ENCODE measurements around the gene PEX14.

Gene PEX14

DNA sequence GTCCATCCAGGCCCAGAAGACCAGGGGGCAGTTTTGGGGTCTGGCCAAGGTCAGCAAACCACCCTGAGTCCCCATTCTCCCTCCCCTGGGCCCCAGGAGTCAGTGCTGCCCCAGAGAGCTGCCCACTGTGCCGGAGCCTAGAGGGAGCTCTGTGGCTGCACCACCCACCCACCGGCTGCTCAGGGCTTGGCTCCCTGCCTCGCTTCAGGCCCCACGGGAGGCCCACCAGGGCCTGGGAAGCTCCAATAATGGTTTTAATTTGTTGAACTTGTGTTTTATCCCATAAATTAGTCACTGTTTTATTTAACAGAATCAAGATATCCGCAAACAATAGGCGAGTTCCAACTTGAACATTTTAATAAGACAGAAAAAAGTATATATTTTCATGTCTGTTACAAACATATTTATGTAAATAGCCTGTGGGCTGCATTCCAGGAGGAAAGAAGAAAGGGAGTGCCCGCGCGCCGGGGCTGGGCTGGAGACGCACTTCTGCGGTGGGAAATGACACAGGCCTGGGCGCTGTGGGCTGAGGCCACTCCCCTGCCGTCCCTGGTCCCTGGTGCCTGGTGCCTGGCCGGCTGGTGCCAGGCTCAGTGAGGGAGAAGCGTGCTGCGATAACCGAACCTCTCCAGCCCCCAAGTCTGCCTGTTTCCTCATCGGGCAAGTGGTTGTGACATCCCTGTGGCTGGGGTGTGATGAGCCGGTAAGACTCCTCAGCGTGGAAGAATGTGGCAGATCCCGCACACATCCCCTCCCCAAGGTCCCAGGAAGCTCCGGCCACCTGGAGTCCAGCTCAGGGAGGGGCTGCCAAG is 160.5 kb downstream of the PEX14 start:
- peak; percentile 78 for DNase-seq (ENCODE audit: low spot score)

DNA sequence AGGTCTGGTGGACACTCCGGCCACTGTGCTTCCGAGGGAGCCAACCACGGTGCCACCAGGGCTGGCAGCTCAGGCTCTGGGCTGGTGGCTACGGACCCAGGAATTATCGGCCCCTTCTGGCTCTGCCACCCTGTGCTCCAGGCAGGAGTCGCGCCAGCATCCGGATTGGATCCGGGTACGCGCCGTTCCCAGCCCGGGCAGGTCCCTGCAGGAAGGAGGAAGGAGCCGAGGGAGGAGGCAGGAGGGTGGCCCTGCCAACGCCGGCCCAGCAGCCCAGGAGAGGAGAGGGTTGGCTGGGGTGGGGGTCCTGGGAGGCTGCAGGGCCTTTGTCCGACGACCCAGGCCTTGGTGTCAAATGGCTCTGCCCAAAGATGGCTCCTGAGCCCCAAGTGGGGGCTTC is 161.2 kb downstream of the PEX14 start:
- DNase-seq (ENCODE audit: low spot score): no peak

DNA sequence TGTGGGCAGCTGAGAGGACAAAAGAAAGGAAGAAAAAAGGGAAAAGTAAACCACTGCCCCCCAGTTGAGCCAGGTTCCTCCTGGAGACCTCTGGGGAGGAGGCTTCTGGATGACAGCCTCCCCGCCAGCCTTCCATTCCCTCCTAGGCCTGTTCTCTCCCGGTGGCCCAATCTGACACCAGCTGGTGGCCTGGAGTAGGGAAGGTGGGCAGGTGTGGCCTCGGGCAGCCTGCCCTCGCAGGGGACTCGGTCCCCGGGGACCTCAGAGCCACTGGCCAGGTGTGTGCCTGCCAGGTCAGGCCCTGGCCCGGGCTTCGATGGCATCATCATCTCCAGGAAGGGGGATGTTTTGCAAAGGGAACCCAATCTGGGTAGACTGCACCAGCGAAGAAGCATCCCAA is 162.7 kb downstream of the PEX14 start:
- DNase-seq (ENCODE audit: low spot score): no peak

DNA sequence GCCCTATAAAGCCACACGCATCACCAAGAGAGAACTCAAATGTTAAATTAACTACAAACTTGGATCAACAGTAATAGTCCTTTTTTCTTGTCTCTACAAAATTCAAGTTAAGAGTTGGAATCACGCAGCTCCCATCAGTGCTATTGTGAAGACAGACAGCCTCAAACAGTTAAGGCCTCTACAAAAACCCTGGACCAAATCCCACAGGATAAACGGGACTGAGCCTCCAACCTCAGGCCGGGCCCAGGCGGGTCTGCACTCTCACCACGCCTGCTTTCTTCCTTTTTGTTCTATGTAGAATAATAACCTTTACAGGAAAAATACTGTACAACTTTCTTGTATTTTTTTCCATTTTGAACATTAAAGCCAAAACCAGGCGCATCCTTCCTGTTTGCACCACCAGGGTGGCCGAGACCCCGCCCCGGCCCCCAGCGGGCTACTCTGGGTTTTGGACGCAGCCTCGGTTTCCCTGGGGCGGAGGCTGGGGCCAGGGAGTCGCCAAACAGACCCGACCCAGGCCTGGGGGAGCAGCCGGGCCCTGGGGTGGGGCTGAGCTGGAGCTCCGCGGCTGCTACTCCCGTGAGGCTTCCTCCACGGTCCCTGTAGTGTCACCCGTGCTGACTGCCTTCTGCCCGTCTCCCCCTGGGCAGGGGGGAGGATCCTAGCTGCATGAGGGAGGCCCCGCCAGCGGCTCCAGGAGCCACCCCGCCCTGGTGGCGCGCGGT is 163.2 kb downstream of the PEX14 start:
- no peak for DNase-seq (ENCODE audit: low spot score)

DNA sequence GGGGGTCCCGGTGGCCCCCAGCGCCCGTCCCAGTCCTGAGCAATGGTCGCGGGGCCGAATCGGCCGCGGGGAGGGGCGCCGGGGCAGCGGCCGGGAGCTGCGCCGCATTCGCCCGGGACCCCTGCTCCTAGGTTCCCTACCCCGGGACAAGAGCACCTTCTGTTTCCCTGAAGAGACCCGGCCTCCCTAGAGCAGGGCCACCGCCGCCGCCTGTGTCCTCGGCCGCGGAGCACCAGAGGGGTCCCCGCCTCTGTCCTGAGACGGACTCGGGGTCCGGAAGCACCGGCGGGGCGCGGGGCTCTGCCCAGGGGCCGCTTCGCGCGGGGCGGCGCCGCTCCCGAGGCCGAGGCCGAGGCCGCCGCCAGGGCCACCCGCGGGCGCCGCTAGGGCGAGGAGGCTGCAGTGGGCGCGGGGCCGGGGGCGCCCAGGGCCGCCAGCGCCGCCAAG is 163.8 kb downstream of the PEX14 start:
- DNase-seq (ENCODE audit: low spot score): no peak

DNA sequence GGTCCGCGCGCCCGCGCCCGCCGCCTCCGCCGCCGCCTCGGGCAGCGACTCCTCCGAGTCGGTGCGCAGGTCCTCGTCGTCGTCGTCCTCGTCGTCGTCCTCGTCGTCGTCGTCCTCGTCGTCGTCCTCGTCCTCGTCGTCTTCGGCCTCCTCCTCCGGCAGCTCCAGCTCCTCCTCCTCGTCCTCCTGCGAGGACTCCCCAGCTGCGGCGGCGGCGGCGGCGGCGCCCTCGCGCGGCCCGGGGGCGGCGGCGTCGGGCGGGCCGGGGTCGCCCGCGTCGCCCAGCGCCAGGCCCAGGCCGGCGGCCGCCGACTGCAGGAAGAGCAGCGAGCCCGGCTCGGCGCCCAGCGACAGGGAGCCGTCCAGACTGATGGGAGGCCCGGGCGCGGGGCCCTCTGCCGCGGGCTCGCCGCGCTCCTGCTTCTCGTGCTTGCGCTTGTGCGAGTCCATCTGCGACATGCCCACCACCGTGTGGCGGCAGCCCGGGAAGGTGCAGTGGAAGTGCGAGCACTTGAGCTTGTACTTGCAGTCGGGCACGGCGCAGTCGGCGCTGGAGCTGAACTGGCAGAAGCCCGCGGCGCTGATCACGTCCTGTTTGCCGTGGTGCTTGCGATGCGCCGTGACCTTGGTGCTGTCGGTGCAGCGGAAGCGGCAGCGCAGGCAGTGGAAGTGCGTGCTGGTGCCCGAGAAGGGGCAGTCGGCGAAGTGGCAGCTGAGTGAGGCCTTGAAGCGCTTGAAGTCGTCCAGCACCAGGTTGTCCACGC is 164.4 kb downstream of the PEX14 start:
- no peak for DNase-seq (ENCODE audit: low spot score)

DNA sequence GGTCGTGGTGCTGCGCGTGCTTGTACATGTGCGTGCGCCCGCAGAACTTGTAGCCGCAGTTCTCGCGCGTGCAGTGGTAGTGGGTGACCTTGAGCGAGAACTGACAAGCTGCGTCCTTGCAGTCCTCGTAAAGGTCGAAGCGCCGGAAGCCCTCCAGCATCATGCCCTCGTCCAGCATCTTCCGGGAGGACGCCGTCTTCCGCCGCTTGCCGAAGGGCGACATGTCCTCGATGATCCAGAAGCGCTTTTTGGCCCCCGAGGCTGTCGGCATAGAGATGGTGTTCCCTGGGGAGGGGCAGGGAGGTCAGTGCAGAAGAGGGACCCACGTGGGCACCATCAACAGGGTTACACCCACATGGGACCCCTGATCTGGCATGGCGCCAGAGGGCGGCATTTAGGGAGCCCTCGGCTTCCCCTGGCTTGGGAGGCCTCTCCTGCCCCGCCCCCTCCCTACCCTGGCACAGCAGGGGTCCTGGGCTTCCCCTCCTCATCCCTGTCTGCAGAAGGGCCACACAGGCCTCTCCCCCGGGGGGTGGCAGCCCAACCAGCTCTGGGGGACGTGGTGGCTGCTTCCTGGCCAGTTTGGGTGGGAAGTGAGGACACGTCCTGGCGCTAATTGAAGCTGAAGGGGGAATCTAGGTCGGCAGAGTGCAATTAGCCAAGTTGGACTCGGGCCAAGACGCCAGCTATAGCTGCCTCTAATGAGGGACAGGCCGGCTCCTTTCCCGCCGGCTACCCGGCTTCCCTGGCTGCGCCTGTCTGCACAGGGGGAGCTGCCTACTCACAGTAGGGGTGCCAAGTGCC is 165.2 kb downstream of the PEX14 start:
- DNase-seq (ENCODE audit: low spot score): no peak

DNA sequence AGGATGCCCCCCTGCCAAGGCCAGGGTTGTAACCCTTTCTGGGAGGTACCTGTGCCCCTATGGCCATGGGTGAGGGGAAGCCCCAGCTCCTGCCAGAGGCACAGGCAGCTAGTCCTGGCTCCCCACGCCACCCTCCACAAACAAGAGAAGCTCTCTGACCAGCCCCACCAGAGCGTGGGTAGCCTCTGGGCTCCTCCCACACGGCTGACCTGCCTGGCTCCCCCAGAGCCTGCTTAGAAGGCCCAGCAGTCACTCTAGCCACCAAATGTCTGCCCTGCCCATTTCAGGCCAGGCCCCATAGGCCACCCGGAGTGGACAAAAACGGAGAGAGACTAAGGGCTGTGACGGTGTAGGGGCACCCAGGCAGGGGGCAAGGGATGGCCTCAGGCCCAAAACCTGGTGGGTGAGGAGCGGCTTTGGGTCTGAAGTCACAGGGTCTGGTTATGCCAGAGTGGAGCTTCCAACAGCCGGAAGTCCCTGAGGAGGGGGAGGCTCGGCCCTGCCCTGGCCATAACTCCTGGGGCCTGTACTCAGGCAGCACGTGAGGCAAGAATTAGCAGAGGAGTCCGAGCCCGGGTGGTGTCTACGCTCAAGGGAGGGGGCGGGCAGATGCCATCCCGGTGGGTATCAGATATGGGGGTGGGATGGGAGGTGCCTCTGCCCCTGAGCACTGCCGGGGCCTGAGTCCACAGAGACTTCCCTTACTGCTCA is 166.2 kb downstream of the PEX14 start:
- DNase-seq (ENCODE audit: low spot score): no peak

DNA sequence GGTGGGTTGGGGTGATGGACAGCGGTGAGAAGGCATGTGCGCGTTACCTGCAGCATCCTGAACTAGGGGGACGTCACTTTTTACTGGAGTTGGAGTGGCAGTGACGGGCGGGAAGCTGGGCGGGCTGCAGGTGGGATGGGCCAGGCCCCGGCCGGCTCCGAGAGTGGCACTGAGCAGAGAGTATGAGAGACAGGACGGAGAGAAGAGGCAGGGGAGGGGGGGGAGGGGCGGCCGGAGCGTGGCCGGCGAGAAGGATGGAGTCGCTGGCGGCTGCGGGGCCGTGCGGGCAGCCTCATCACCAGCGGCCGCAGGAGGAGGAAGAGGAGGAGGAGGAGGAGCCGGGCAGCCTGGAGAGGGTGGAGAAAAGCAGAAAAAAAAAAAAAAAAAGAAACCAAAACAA is 167.2 kb downstream of the PEX14 start:
- no peak for DNase-seq (ENCODE audit: low spot score)

DNA sequence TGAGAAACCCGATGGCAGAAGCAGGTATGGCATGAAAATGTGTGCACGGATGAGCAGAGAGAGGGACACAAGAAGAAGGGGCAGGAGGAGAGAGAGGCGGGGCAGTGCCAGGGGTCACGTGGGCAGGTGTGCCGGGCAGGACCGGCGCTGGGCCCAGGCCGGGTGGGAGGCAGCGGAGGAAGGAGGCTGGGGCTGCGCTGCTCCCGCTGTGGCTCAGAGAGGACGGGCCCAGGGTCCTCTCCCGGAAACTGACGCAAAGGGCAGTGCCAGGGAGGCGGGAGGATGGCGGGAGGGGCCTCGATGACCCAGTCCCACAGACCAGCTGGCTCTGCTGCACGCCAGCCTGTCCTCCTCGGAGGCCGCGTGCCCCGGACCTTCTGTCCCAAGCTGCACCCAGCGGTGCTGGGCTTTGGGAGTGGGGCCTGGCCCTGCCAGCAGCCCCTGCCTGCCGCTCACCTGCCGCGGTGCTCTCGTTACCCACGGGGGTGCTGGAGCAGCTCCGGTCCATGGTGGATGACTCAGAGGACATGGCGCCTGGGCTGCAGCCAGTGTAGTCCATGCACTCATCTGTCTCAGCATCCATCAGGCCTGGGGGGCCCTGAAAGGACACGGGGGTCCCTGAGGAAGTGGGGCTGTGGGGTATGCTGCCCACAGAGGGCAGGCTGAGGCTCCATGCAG is 167.8 kb downstream of the PEX14 start:
- no peak for DNase-seq (ENCODE audit: low spot score)

DNA sequence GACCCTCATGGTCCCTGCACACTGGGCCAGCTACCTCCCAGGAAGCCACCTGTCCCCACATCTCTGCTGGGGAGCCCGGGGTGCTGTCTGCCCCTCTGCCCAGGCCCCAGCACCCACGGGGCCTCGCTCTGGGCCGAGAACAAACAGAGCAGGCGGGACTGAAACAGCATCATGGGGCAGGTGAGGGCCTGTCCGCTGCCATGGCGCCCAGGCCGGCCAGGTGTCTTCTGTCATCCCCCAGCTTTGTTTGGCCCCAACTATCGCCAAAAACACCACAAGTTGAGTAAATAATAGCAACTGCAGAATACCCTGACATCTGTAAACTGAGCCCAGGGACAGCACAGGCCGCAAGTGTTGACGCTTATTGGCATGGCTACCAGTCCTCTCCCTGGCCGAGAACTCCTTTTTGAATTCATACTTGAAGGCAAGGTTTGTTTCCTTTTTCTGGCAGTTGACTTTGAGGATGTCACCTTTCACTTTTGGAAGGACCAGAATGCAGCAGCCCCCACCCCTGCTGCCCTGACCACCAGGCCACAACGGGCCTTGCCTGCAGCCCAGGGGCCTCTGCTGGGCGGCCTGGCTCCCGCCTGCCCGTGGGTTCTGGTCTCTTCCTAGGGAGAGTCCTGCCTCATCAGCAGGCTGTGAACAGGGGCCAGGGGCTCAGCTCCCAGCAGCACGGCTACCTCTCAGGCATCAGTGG is 169.0 kb downstream of the PEX14 start:
- DNase-seq (ENCODE audit: low spot score): no peak

DNA sequence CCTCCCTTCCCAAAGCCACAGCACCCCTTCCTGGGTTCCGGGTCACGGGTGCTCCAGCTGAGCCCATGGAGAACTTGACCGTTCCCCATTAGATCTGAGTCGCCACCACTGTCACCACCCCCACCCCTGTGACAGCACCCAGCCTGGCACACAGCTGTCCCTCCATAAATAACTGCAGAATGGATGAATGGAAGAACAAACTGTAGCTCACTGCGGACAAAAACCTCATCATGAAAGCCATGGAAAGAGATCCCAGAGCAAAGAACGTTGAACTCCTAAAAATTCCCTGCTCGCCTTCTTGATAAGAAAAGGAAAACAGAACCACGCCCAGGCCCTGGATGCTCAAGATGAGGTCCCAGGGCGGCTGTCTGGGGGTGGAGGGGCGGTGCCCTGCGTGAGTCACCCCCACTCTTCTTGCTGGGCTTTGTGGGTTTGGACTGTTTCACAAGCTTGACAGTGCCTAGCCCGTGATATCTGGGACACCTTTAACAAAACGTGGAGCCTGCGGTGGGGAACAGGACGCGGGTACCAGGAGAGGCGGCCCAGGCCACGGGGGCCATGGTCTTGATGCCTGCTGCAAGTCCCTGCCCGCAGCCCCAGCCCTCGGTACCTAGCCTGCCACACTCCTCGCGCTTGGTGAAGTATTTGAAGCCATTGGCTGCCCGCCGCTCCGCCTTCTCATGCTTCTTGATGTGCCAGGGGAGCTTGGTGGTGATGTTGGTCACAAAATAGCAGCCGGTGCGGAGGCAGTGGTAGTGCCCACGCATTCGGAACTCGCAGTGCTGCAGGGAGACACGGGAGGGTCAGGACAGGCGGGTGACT is 169.8 kb downstream of the PEX14 start:
- peak; percentile 28 for DNase-seq (ENCODE audit: low spot score)

DNA sequence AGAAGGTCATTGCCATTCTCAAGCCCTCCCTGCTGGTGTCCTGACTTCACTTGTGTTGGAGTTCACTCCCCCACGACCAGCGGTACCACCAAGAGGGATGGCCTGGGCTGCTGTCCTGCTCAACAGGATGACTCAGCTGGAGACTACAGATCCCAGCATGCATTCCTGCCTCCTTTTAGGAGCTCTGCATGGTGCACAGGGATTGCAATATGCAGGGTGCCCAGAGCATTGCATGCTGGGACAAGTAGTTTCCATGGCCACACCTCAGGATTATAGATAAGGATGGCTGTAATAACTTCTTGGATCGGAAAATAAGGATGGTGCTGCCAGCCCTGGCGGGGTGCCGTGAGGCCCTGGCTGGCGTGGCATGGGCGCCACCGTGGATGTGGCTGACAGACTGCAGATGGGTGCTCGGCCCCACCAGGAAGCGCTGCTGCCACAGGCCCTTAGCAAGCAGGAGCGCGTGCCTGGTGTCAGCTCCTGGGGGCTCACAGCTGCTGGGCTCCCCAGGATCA is 171.7 kb downstream of the PEX14 start:
- peak; percentile 82 for DNase-seq (ENCODE audit: low spot score)

DNA sequence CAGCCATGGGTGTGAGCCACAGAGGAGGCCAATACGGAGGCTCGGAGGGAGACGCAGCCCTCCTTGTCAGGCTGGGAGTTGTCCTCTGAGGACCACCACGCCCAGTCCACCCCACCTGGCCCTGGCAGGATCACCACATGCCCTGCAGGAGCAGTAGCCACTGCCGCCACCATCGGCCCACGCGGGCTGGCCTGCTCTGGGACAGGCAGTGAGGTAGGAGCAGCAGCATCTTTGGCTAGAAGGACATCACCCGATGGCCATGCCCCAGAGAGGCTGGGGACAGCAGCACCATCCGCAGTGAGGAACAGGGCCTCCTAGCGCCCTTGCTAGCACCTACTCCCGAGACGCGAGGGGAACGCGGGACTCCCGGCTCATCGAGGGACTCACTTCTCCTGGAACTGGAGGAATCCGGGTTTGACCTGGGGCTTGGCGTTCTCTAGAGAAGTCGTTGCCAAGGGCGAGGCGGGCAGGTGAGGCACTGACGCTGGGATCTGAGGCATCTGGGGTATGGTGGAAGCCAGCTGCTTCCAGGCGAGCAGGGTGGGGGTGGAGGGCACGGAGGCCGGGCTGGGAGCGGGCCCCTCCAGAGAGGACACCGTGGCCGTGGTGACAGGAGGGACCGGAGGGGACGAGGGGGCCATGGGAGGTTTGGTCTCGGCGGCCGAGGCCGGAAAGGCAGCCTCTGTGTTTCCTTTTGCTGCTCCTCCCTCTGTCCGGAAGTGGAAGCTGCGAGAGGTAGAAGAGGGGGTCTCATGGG is 172.8 kb downstream of the PEX14 start:
- DNase-seq (ENCODE audit: low spot score): no peak

DNA sequence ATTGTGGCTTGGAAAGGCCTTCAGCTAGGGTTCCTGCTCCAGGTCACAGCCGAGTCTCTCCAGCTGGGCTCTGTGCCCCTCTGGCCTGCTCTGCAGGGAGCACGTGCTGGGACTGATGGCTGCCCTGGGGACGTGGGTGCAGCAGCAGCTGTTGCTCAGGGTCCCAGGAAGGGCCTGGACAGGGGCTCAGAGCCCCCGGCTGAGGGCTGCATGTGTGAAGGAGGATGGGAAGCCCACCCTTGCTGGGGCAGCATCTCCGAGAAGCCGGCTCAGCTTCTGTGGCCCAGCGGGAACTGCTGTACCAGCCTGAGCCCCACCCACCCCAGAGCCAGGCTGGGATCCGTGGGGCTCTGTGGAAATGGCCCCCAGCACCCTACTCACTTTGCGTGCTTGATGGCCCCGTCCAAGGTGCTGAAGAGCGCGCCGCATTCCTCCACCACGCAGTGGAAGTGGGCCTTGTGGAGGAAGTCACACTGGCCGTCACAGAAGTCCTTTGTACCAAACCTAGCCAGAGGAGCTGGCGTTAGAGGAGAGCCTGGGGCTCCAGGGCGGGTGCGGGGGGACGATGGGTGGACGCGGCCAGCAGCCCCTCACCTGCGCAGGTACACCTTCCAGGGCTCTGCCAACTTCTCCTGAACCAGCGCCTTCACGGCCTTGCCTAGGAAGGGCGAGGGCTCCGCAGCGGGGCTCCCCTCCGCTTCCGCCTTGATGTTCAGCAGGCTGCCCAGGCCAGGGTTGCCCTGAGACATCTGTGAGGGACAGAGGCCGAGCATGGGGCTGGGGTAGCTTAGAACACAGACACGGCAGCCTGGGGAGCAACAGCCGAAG is 174.2 kb downstream of the PEX14 start:
- no peak for DNase-seq (ENCODE audit: low spot score)

DNA sequence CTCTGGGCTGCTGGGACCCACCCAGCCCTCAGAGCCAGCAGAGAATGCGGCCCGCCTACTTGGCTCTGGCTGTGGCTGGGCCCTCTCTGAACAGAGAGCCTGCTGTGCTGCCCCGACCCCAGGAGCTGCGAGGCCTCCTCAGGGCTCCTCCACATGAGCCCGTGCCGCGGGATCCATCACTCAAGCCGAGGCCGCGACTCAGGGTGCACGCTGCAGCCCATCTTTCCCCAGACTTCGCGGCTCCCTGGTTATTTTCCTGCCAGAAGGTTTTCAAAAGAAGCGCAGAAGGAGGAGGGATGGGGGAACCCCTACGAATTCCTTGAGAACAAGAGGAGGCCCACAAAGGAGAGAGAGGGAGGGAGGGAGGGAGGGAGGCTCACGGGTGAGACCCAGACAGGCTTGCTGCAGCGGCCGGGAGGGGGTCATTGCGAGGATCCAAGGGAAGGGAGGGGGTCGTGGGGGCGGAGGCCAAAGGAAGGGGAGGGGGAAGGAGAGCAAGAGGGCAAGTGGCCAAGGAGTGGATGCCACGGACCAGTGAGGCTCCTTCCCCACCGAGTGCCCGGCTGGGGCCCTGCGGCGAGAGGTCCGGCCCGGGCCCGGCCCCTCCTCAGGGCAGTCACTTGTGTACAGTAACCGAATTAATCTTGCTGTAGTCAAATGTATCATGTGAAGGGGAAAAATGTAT is 174.9 kb downstream of the PEX14 start:
- no peak for DNase-seq (ENCODE audit: low spot score)

All from AG08395 (cell line).